HG02759 (cell line): ENCODE measurements around the gene SCYGR8.

Experiments
- ATAC-seq: cut with Tn5 transposase; IDR thresholded peaks from one replicate; pipeline ENCODE4 v1.9.1; 2021; ENCODE audit warnings: mild to moderate bottlenecking, moderate library complexity; ENCODE audit not compliant: unreplicated experiment

The SCYGR8 gene

GRCh38 chr2:227759411-227760118 lies 13.9 kb downstream of the SCYGR8 start:
- no peak for ATAC-seq

GRCh38 chr2:227761740-227762476 lies 16.2 kb downstream of the SCYGR8 start:
- ATAC-seq = no peak

DNA sequence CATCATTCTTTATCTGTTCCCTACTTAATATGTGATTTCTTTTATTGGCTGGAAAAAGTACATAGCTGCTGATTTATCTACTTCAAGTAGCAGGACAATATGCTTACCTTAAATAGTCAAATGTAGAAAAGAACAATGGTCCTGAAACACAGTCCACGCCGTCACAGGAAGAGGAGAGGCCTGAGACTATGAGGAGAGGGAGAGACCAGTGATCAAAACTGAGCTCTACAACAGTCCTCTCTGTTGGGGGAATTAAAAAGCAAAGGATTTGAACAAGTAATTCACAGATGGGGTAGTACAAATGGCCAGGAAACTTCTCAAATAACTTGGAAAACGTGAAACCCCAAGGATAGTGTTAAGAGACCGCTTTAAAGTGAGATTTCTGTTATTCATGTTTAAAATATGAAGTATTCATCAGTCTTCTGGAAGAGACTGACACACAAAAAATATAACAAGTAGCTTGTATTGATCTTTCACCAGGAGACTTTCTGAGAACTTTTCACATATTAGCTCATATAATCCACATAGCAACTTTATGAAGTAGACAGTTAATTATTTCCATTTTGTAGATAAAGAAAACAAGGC lies 20.2 kb downstream of the SCYGR8 start:
- peak; percentile 7 for ATAC-seq

- ATAC-seq = peak; percentile 98
Observed at GRCh38 chr2:227766373-227766883, 20.7 kb downstream of the SCYGR8 start.

DNA sequence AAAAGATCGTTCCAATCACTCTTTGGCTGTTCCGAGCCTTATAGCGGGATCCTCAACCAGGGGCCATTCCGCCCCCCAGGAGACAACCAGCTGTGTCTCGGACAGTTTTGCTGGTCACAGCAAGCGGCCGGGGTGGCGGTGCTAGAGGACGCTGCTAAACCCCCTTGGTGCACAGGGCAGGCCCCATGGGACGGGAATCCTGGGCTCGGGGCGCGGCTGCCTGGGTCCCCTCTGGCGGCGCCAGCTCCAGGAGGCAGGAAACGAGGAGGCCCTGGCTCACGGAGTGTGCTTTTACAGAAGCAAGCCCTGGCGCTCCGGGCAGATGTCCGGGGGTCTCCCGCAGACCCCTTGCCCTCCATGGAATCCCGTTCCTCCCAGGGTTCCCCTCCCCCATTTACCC lies 22.1 kb downstream of the SCYGR8 start:
- no peak for ATAC-seq

DNA sequence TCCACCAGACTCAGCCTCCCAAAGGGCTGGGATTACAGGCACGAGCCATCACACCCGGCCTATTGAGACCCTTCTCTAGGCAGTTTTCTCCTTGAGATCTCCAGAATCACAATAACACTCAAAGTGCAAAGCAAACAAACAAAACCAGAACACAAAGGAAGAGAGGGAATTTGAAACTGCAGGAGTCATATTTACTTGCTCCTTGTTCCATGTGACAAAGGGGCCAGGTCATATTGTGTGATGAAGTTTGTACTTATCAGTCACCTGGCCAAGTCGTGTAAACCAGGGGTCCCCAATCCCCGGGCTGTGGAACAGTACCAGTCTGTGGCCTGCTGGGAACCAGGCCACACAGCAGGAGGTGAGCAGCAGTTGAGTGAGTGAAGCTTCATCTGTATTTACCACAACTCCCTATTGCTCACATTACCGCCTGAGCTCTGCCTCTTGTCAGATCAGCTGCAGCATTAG lies 26.5 kb downstream of the SCYGR8 start:
- ATAC-seq = no peak

GRCh38 chr2:227772932-227773331 lies 27.2 kb downstream of the SCYGR8 start:
- no peak for ATAC-seq

GRCh38 chr2:227774011-227774624 lies 28.4 kb downstream of the SCYGR8 start:
- ATAC-seq = peak; percentile 67

DNA sequence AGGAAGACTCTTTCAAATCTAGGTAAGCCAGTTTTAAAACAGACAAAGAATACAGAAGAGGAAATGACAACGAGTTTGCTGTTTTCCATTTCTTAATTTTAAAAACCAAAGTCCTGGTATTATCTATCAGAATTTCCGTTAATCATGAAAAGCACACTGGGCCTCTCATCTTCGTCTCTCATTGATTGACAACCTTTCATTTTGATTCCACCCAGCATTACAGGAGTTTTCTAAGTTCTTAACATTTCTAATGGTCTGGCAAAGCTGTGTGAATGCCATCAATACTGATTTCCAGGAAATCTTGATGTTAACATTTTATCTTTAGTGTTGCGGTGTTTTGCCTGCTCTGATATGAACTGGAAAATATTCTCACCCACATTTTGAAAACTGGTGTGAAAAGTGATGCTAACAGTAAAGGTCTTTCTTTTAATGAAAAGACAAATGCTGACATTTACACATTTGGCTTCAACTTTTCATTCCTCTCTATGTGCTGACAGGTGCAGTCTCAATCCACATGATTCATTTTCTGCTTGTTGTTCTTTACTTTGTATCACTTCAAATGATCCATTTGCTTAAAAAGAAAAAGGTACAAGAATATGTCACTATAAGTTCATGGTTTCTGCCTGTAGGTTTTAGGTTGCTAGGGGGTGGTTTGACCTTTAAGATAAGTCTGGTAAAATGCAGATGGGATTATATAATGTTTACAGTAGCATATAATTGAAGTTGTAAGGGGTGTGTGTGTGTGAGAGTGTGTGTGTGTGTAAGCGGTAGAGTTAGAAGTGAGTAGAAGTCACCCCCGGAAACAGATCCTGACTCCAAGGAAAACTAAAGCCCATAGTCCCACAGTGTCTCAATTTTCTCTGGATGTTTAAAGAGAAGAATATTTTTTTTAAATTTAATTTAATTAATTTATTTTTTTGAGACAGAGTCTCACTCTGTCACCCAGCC lies 29.5 kb downstream of the SCYGR8 start:
- no peak for ATAC-seq

DNA sequence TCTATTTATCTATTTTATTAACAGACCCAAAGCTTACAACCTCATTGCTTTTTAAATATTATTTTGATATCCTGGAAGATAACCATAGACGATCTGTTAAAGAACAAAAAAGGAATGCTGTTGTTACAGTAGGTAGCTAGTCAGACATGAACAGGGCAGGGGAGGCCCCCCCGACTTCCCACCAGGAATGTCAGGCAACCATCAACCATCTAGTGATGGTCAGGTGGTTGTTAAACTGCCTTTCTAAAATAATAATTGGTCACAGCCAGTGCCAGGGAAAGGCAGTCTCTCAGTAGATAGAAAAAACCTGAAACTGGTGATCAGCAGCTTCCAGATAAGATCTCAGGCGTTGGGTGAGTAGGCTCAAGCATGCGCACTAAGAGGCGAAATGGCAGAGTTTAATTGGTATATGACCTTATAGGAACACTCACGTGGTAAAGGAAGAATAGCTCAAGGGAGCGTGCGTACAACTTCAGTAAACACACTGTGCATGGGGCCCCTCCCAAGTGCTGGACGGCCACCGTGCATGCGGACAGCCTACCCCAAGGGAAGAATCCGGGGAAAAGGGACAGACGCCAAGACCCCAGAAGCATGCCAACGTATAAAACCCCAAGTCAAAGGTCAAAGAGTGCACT lies 35.4 kb downstream of the SCYGR8 start:
- ATAC-seq = no peak

GRCh38 chr2:227781841-227782240 lies 36.1 kb downstream of the SCYGR8 start:
- no peak for ATAC-seq

- no peak for ATAC-seq
Observed at GRCh38 chr2:227782804-227783203, 37.1 kb downstream of the SCYGR8 start.

- ATAC-seq = peak; percentile 93
Observed at GRCh38 chr2:227783404-227784138, 37.9 kb downstream of the SCYGR8 start.

GRCh38 chr2:227785293-227785692 lies 39.6 kb downstream of the SCYGR8 start:
- no peak for ATAC-seq

DNA sequence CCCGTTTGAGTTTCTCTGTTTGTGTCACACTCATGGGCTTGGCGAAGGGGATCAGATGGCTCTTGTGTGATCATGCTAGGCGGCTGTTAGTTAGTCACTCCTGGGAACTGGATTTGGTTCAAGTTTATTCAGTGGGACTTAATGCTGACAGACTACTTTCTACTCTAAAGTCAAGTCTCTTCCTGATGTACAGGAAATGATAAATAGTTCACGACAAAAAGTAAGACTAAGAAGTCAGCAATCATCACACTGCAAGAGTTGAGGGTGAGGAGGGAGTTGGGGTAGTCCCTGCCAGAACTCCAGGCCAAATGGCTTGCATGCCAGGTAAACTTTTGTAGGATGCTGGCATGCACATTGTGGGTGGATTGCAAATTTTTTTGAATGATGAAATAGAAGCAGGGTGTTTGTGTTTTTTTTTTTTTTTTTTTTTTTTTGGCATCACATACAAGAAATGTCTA lies 42.9 kb downstream of the SCYGR8 start:
- ATAC-seq = no peak

GRCh38 chr2:227789803-227790202 lies 44.1 kb downstream of the SCYGR8 start:
- no peak for ATAC-seq

GRCh38 chr2:227793148-227793712 lies 47.5 kb downstream of the SCYGR8 start:
- no peak for ATAC-seq
